GM23338 (cell line): ENCODE data around the gene PFKFB3.

Experiments used
- CREB1 ChIP-seq: fragments of 250-450 bp; sonication (Bioruptor Pico); IDR thresholded peaks from 2 replicates; pipeline ENCODE4 v1.5.0; 2020; ENCODE audit warnings: low read depth, mild to moderate bottlenecking, moderate library complexity
- EZH2 ChIP-seq: fragments of 200-600 bp; sonication (generic); IDR thresholded peaks from one replicate; pipeline ENCODE4 v1.8.0; 2017; ENCODE audit warnings: antibody characterized with exemption, mild to moderate bottlenecking, low read depth; ENCODE audit not compliant: unreplicated experiment
- EZH2phosphoT487 ChIP-seq: fragments of 200-600 bp; sonication (generic); IDR thresholded peaks from one replicate; pipeline ENCODE4 v1.8.1; 2018; ENCODE audit warnings: antibody characterized with exemption; ENCODE audit not compliant: unreplicated experiment
- JUNB ChIP-seq: IDR thresholded peaks from one replicate; pipeline ENCODE4 v1.6.1; 2016; ENCODE audit warnings: antibody characterized with exemption; ENCODE audit not compliant: unreplicated experiment
- POLR2AphosphoS5 ChIP-seq: IDR thresholded peaks from 2 replicates; pipeline ENCODE4 v1.6.1; 2016; ENCODE audit warnings: antibody characterized with exemption, low read depth
- STAT1 ChIP-seq: IDR thresholded peaks from one replicate; pipeline ENCODE4 v1.6.1; 2016; ENCODE audit warnings: antibody characterized with exemption; ENCODE audit not compliant: unreplicated experiment
- ZNF114 ChIP-seq: fragments of 250-450 bp; sonication (Bioruptor Pico); IDR thresholded peaks from 2 replicates; pipeline ENCODE4 v1.5.0; 2020; ENCODE audit warnings: mild to moderate bottlenecking, moderate library complexity
- ZNF462 ChIP-seq: fragments of 250-450 bp; sonication (Bioruptor Pico); IDR thresholded peaks from 2 replicates; pipeline ENCODE4 v1.5.0; 2020; ENCODE audit warnings: mild to moderate bottlenecking, moderate library complexity
- TF ChIP-seq, protein P1 (sequence below), 2 experiments: fragments of 200-600 bp in 1 of 2; sonication (generic) in 1 of 2; conservative IDR thresholded peaks; 2 replicates each; pipeline versions ENCODE4 v1.5.1 to v1.6.1; 2016 to 2017; ENCODE audit warnings: antibody characterized with exemption in 2 of 2, low read depth in 2 of 2, mild to moderate bottlenecking in 2 of 2, moderate library complexity in 1 of 2
- TF ChIP-seq, protein P2 (sequence below): IDR thresholded peaks from one replicate; pipeline ENCODE4 v1.6.1; 2018; ENCODE audit warnings: antibody characterized with exemption; ENCODE audit not compliant: unreplicated experiment
- TF ChIP-seq, protein P3 (sequence below): IDR thresholded peaks from 2 replicates; pipeline ENCODE4 v1.6.1; 2016; ENCODE audit warnings: antibody characterized with exemption

DNA sequence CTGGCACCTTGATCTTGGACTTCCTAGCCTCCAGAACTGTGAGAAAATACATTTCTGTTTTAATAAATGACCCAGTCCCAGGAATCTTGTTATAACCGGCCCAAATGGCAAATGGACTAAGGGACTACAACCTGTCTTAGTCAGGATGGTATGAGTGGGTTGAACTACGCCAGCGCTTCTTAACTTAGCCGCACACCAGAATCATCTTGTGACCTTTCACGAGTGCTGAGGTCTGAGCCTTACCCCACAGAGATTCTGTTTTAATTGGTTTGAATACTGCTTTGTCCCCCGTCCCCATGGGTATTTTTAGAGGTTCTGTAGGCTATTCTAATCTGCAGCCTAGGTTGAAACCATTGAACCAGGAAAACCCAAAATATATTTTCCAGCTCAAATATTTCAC is 48.0 kb downstream of the PFKFB3 start:
- TF ChIP-seq, protein P1, sequence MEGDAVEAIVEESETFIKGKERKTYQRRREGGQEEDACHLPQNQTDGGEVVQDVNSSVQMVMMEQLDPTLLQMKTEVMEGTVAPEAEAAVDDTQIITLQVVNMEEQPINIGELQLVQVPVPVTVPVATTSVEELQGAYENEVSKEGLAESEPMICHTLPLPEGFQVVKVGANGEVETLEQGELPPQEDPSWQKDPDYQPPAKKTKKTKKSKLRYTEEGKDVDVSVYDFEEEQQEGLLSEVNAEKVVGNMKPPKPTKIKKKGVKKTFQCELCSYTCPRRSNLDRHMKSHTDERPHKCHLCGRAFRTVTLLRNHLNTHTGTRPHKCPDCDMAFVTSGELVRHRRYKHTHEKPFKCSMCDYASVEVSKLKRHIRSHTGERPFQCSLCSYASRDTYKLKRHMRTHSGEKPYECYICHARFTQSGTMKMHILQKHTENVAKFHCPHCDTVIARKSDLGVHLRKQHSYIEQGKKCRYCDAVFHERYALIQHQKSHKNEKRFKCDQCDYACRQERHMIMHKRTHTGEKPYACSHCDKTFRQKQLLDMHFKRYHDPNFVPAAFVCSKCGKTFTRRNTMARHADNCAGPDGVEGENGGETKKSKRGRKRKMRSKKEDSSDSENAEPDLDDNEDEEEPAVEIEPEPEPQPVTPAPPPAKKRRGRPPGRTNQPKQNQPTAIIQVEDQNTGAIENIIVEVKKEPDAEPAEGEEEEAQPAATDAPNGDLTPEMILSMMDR (conservative IDR thresholded peaks at IDR 0.05; ENCODE audit: low read depth in 2 of 2), result no peak
- TF ChIP-seq, protein P2, sequence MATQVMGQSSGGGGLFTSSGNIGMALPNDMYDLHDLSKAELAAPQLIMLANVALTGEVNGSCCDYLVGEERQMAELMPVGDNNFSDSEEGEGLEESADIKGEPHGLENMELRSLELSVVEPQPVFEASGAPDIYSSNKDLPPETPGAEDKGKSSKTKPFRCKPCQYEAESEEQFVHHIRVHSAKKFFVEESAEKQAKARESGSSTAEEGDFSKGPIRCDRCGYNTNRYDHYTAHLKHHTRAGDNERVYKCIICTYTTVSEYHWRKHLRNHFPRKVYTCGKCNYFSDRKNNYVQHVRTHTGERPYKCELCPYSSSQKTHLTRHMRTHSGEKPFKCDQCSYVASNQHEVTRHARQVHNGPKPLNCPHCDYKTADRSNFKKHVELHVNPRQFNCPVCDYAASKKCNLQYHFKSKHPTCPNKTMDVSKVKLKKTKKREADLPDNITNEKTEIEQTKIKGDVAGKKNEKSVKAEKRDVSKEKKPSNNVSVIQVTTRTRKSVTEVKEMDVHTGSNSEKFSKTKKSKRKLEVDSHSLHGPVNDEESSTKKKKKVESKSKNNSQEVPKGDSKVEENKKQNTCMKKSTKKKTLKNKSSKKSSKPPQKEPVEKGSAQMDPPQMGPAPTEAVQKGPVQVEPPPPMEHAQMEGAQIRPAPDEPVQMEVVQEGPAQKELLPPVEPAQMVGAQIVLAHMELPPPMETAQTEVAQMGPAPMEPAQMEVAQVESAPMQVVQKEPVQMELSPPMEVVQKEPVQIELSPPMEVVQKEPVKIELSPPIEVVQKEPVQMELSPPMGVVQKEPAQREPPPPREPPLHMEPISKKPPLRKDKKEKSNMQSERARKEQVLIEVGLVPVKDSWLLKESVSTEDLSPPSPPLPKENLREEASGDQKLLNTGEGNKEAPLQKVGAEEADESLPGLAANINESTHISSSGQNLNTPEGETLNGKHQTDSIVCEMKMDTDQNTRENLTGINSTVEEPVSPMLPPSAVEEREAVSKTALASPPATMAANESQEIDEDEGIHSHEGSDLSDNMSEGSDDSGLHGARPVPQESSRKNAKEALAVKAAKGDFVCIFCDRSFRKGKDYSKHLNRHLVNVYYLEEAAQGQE, result no peak
- no peak for TF ChIP-seq POLR2AphosphoS5
- TF ChIP-seq EZH2, result no peak
- no peak for TF ChIP-seq EZH2phosphoT487
- TF ChIP-seq, protein P3, sequence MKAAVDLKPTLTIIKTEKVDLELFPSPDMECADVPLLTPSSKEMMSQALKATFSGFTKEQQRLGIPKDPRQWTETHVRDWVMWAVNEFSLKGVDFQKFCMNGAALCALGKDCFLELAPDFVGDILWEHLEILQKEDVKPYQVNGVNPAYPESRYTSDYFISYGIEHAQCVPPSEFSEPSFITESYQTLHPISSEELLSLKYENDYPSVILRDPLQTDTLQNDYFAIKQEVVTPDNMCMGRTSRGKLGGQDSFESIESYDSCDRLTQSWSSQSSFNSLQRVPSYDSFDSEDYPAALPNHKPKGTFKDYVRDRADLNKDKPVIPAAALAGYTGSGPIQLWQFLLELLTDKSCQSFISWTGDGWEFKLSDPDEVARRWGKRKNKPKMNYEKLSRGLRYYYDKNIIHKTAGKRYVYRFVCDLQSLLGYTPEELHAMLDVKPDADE, result no peak
- no peak for TF ChIP-seq JUNB
- TF ChIP-seq ZNF114 (CRISPR knock-in tag), result no peak
- TF ChIP-seq CREB1 (CRISPR knock-in tag), result no peak
- no peak for TF ChIP-seq ZNF462 (CRISPR knock-in tag)
- no peak for TF ChIP-seq STAT1
